Thyroid gland (tissue), 4 donors: ENCODE measurements around the gene IL12A. TPM values are rescaled to one million over a fixed set of nuclear protein-coding genes. Genes with fewer than 3 reads are reported as not detected.

Experiments used
- DNase-seq, 2 donors: peaks; one replicate each; pipeline ENCODE4 v3.0.0-alpha.2; 2019
- H3K27ac ChIP-seq, 3 donors: fragments of 200-600 bp; sonication (generic); 1 replicate in 2 of 3; 2 replicates in 1 of 3; pipeline ENCODE4 v1.5.1; 2016 to 2019; ENCODE audit warnings: mild to moderate bottlenecking in 1 of 3, moderate library complexity in 1 of 3
- H3K27me3 ChIP-seq: fragments of 200-600 bp; sonication (generic); one replicate; pipeline ENCODE4 v1.5.1; 2019
- H3K36me3 ChIP-seq, 2 donors: fragments of 200-600 bp; sonication (generic); one replicate each; pipeline ENCODE4 v1.5.1; 2016 to 2019
- H3K4me1 ChIP-seq, 2 donors: fragments of 200-600 bp; sonication (generic); one replicate each; pipeline ENCODE4 v1.5.1; 2017 to 2019
- H3K4me3 ChIP-seq, 3 donors: fragments of 200-600 bp; sonication (generic); replicated peaks in 1 of 3; 1 replicate in 2 of 3; 2 replicates in 1 of 3; pipeline ENCODE4 v1.5.1; 2016; ENCODE audit warnings: mild to moderate bottlenecking in 1 of 3
- H3K9me3 ChIP-seq: fragments of 200-600 bp; sonication (generic); one replicate; pipeline ENCODE4 v1.5.1; 2017
- CTCF ChIP-seq, 6 experiments: fragments of 200-600 bp in 3 of 6; fragments of 450-650 bp in 3 of 6; sonication (generic) in 3 of 6; IDR thresholded peaks; one replicate each; pipeline ENCODE4 v1.5.1; 2016 to 2019; ENCODE audit warnings: antibody characterized with exemption in 6 of 6, mild to moderate bottlenecking in 2 of 6, inconsistent platforms in 1 of 6, moderate library complexity in 1 of 6
- POLR2A ChIP-seq, 2 donors: fragments of 450-650 bp; IDR thresholded peaks; one replicate each; pipeline ENCODE4 v1.6.1; 2017; ENCODE audit warnings: antibody characterized with exemption in 2 of 2, mild to moderate bottlenecking in 2 of 2, moderate library complexity in 1 of 2
- WGBS, 2 donors: methylation state at CpG; one replicate each; pipeline ENCODE4 v1.1.5; 2017; 5-methylcytosine and 5-hydroxymethylcytosine counted together
- intact Hi-C: fragments of 100-400 bp; cut with DNase I; formaldehyde crosslinking; loops from one replicate; pipeline ENCODE4 v1.15.1; 2023
- total RNA-seq, 4 donors: library from RNA; depleted of rRNA; stranded (reverse); fragments of >200 nt; gene quantifications; one replicate each; pipeline ENCODE4 v1.2.3, GENCODE V29; 2016

IL12A gene
- total RNA-seq, 4 donors from 2014 or later, result 0.75 to 1.4 TPM; not detected in 2

GRCh38 chr3:160009525-160009924 is 20.9 kb downstream of the IL12A start:
- DNase-seq, result no peak
- Histone ChIP-seq H3K27me3 (no peaks in the 10 kb centered on the region), H3K4me1 (no peaks in the 10 kb centered on the region), H3K9me3 (no peaks in the 10 kb centered on the region), H3K4me3 (no peak overlapping the region), H3K36me3 (no peaks in the 10 kb centered on the region), H3K27ac (no peak overlapping the region)
- TF ChIP-seq POLR2A (IDR thresholded peaks at IDR 0.05) (no peak), CTCF (IDR thresholded peaks at IDR 0.05) (no peak)
- intact Hi-C loops, result loop anchor here (5.0 kb wide), 1 partner anchor 122 kb away; no protein-coding TSS in a partner anchor

- Histone ChIP-seq H3K4me3 (no peak overlapping the region), H3K27ac (no peak overlapping the region), H3K9me3 (no peaks in the 10 kb centered on the region), H3K27me3 (no peaks in the 10 kb centered on the region), H3K4me1 (no peaks in the 10 kb centered on the region), H3K36me3 (no peaks in the 10 kb centered on the region)
- intact Hi-C loops, result no loop called here
- TF ChIP-seq CTCF (IDR thresholded peaks at IDR 0.05) (no peak), POLR2A (IDR thresholded peaks at IDR 0.05) (no peak)
- no peak for DNase-seq
- 93 to 95% methylated on average over 4 of the region's 4 CpGs for WGBS, 2 donors
Measured at GRCh38 chr3:160010578-160010977, 21.9 kb downstream of the IL12A start.

GRCh38 chr3:160012108-160012507 is 23.5 kb downstream of the IL12A start:
- no peaks in the 10 kb centered on the region for H3K9me3 ChIP-seq
- no peaks in the 10 kb centered on the region for H3K36me3 ChIP-seq
- TF ChIP-seq CTCF (IDR thresholded peaks at IDR 0.05), result no peak
- TF ChIP-seq POLR2A (IDR thresholded peaks at IDR 0.05), result no peak
- H3K27ac ChIP-seq, result no peak overlapping the region
- no peaks in the 10 kb centered on the region for H3K4me1 ChIP-seq
- intact Hi-C loops, result no loop called here
- no peak for DNase-seq
- 75 to 81% methylated on average over 2 of the region's 2 CpGs for WGBS, 2 donors
- no peak overlapping the region for H3K4me3 ChIP-seq
- H3K27me3 ChIP-seq, result no peaks in the 10 kb centered on the region

- WGBS, 2 donors, result 82 to 90% methylated on average over 1 of the region's 1 CpG
- Histone ChIP-seq H3K27me3 (no peaks in the 10 kb centered on the region), H3K4me1 (no peaks in the 10 kb centered on the region), H3K4me3 (no peak overlapping the region), H3K27ac (no peak overlapping the region), H3K36me3 (no peaks in the 10 kb centered on the region), H3K9me3 (no peaks in the 10 kb centered on the region)
- TF ChIP-seq POLR2A (IDR thresholded peaks at IDR 0.05) (no peak), CTCF (IDR thresholded peaks at IDR 0.05) (no peak)
- intact Hi-C loops, result no loop called here
- no peak for DNase-seq
Measured at GRCh38 chr3:160016972-160017371, 28.3 kb downstream of the IL12A start.

- no peak for TF ChIP-seq CTCF (IDR thresholded peaks at IDR 0.05)
- TF ChIP-seq POLR2A (IDR thresholded peaks at IDR 0.05), result no peak
- H3K9me3 ChIP-seq, result no peaks in the 10 kb centered on the region
- H3K4me1 ChIP-seq, result no peaks in the 10 kb centered on the region
- 21 to 32% methylated on average over 5 of the region's 5 CpGs for WGBS, 2 donors
- no peak overlapping the region for H3K27ac ChIP-seq
- intact Hi-C loops, result no loop called here
- no peaks in the 10 kb centered on the region for H3K27me3 ChIP-seq
- no peak for DNase-seq
- H3K36me3 ChIP-seq, result no peaks in the 10 kb centered on the region
- no peak overlapping the region for H3K4me3 ChIP-seq
Measured at GRCh38 chr3:160018959-160019358, 30.3 kb downstream of the IL12A start.
